Measurements from ENCODE around the gene LRRC23.
"Not testable (repeated sequence)": the region's sequence is repeated elsewhere in the genome, so short reads cannot be mapped to it uniquely, and the experiment has no call there.

DNA sequence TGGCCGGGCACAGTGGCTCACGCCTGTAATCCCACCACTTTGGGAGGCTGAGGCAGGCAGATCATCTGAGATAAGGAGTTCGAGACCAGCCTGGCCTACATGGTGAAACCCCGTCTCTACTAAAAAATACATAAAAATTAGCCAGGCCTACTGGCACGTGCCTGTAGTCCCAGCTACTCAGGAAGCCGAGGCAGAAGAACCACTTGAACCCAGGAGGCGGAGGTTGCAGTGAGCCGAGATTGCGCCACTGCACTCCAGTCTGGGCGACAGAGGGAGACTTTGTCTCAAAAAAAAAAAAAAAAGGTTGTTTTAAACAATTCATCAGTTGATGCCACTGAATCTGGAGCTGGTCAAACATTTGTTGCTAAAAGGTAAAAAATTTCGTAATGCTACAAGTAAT is 24.8 kb upstream of the LRRC23 start:
- TF ChIP-seq POLR2A (IDR thresholded peaks at IDR 0.05; ENCODE audit: low read depth, low read length); POLR2AphosphoS5 (IDR thresholded peaks at IDR 0.05; ENCODE audit: low read depth, low read length); SPI1 (IDR thresholded peaks at IDR 0.05; ENCODE audit: low read depth, low read length); PAX5 (IDR thresholded peaks at IDR 0.05; ENCODE audit: insufficient read depth, low read length, severe bottlenecking); TAF1 (IDR thresholded peaks at IDR 0.05; ENCODE audit: low read depth, low read length); POU2F2 (IDR thresholded peaks at IDR 0.05; ENCODE audit: low read depth, low read length): not testable (repeated sequence)
